Left colon (tissue), 2 donors: ENCODE measurements around the gene HNRNPUL1. TPM values are rescaled to one million over a fixed set of nuclear protein-coding genes. Genes with fewer than 3 reads are reported as not detected.
"Not testable (repeated sequence)": the region's sequence is repeated elsewhere in the genome, so short reads cannot be mapped to it uniquely, and the experiment has no call there.

ENCODE experiments used
- ATAC-seq: fragments of 200-7000 bp; cut with Tn5 transposase; one replicate; pipeline ENCODE4 v1.9.1; 2020; ENCODE audit warnings: mild to moderate bottlenecking, moderate library complexity
- DNase-seq, 2 donors: peaks; one replicate each; pipeline ENCODE4 v3.0.0-alpha.2; 2020
- intact Hi-C, 2 donors: fragments of 100-400 bp; cut with DNase I in 1 of 2; cut with micrococcal nuclease in 1 of 2; formaldehyde crosslinking; loops; one replicate each; pipeline versions ENCODE4 v1.11.2 to v1.14.0; 2022; cut with DNase I, micrococcal nuclease
- total RNA-seq, 2 donors: library from RNA; stranded (reverse); fragmentation: NEBNext Ultra II Directional; extraction: Animal tissue kit (Norgen Biotek cat#: 25700); gene quantifications; one replicate each; pipeline ENCODE4 v1.2.1, GENCODE V29; 2021
- donor health status: DM: no; HTN: no; CAD: no.
- donor health status: DM: yes; HTN: yes; CAD: no.

Gene HNRNPUL1
- total RNA-seq, 2 donors from 2014 or later: 162 to 172 TPM

DNA sequence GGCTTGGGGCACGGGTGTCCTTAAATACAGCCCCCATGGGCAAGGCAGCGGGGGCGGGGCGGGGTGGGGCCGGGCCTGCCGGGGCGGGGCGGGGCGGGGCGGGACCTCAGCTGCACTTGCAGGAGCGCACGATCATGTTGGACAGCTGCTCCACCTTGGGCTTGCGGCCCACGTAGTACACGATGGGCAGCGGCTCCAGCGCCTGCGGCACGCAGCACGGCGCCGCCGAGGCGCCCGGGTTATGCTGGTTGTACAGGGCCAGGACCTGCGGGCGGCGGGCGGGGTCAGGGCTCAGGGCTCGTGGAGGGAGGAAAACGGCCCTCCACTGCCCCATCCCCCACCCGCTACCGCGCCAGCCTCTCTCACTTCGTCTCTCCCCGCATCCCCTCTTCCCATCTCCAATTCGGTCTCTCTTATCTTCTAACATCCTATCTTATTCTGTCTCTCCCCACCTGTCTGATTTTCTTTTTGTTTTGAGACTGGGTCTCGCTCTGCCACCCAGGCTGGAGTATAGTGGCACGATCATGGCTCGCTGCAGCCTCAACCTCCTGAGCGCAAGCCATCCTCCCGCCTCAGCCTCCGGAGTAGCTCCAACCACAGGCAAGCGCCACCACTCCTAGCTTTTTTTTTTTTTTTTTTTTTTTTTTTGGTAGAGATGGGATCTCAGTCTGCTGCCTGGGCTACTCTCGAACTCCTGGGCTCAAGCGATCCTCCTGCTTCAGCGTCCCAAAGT, 66.9 kb downstream of the HNRNPUL1 start:
- intact Hi-C loops: no loop called here
- DNase-seq (no peak), ATAC-seq (no peak)

DNA sequence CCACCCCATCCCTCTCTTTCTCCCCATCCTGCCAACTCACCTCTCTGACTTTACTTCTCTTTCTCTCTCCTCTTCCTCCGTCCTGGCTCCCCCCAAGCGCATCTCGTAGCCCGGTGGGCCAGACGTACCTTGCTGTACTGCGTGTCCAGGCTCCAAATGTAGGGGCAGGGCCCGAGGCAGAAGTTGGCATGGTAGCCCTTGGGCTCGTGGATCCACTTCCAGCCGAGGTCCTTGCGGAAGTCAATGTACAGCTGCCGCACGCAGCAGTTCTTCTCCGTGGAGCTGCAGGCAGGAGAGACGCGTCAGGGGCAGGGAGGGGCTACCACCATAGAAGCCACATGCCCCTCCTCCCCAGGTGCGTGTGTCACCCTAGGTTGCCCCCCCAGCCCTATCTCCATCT, 67.8 kb downstream of the HNRNPUL1 start:
- no peak for DNase-seq
- intact Hi-C loops: no loop called here
- no peak for ATAC-seq

DNA sequence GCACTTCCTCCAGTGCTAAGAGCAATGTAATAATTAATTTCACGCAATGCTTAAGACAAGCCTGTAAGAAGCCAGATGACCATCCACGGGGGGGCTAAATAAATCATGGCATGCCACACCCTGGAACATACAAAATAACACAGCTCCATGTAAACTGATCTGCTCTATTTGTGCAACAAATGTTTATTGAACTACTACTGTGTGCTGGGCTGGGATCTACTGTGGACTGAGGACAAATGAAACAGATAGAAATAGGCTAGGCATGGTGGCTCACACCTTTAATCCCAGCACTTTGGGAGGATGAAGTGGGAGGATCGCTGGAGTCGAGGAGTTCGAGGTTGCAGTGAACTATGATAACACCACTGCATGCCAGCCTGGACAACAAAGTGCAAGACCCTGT, 68.3 kb downstream of the HNRNPUL1 start:
- DNase-seq (no peak), ATAC-seq (no peak)
- intact Hi-C loops: no loop called here

- ATAC-seq (no peak), DNase-seq (no peak)
- intact Hi-C loops: no loop called here
Observed at GRCh38 chr19:41334793-41335192, 70.6 kb downstream of the HNRNPUL1 start.

DNA sequence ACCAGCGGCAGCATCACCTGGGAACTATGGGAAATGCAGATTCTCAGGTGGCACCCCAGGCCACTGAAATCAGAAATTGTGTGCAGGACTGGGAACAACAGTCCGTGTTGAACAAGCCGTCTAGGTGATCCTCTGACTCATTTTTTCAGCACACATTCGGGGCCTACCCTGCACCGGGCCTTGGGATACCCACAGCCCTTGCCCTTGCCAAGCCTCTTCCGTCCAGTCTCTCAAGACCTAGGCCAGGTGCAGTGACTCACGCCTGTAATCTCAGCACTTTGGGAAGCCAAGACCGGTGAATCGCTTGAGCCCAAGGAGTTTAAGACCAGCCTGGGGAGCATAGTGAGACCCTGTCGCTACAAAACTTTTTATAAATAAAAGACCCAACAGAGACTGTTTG, 71.3 kb downstream of the HNRNPUL1 start:
- no peak for ATAC-seq
- no peak for DNase-seq
- intact Hi-C loops: no loop called here

- intact Hi-C loops: no loop called here
- ATAC-seq: no peak
Observed at GRCh38 chr19:41339936-41340335, 75.8 kb downstream of the HNRNPUL1 start.

GRCh38 chr19:41341669-41342490, 77.7 kb downstream of the HNRNPUL1 start:
- intact Hi-C loops: no loop called here
- ATAC-seq: peak; percentile 96
- peak in 1 of 2 donors; percentile 58 for DNase-seq

More at GRCh38 chr19:41339936-41340335, 75.8 kb downstream of the HNRNPUL1 start:
- DNase-seq: no peak

DNA sequence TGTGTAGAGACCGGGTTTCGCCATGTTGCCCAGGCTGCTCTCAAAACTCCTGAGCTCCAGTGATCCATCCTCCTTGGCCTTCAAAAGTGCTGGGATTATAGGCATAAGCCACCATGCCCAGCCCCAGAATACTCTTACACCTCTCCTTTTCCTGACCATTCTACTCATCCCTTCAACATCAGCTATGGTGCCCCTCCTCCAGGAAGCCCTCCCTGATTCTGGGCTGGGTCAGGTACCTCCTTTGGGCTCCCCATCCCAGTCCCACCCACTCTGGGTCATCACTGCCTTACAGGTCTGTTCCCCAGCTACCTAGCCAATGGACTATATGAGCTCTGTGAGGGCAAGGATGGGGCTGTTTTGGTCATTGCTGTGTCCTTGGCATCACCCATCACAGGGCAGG, 80.0 kb downstream of the HNRNPUL1 start:
- no peak for DNase-seq
- no peak for ATAC-seq
- intact Hi-C loops: no loop called here

DNA sequence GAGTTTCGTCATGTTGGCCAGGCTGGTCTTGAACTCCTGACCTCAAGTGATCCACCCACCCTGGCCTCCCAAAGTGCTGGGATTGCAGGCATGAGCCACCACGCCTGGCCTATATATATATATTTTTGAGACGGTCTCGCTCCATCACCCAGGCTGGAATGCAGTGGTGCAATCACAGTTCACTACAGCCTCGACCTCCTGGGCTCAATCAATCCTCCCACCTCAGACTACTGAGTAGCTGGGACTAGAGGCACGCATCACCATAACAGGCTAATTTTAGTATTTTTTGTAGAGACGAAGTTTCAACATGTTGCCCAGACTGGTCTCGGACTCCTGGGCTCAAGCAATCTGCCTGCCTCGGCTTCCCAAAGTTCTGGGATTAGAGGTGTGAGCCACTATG, 82.7 kb downstream of the HNRNPUL1 start:
- ATAC-seq, intact Hi-C loops, DNase-seq: not testable (repeated sequence)

- intact Hi-C loops: no loop called here
- DNase-seq: no peak
- ATAC-seq: peak; percentile 31
Observed at GRCh38 chr19:41350735-41351338, 86.7 kb downstream of the HNRNPUL1 start.

GRCh38 chr19:41351339-41352245, 87.4 kb downstream of the HNRNPUL1 start:
- ATAC-seq: peak; percentile 74
- peak; percentile 65 to 79 for DNase-seq
- intact Hi-C loops: no loop called here

DNA sequence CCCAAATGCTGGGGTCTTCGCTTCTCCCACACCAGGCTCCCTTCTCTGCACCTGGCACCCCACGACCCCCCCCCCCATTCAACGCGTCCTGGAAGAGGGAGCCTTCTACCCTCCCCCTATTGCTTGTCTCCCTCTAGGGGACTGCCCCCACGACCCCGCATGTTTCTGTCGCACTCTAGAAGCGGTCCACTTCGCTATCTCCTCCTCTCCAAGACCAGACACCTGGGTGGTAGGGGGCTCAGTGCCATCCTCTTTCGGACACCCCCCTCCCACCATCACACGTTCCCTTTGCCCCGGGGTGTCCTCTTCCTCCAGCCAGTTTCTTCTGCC, 88.1 kb downstream of the HNRNPUL1 start:
- ATAC-seq: no peak
- no peak for DNase-seq
- intact Hi-C loops: no loop called here

DNA sequence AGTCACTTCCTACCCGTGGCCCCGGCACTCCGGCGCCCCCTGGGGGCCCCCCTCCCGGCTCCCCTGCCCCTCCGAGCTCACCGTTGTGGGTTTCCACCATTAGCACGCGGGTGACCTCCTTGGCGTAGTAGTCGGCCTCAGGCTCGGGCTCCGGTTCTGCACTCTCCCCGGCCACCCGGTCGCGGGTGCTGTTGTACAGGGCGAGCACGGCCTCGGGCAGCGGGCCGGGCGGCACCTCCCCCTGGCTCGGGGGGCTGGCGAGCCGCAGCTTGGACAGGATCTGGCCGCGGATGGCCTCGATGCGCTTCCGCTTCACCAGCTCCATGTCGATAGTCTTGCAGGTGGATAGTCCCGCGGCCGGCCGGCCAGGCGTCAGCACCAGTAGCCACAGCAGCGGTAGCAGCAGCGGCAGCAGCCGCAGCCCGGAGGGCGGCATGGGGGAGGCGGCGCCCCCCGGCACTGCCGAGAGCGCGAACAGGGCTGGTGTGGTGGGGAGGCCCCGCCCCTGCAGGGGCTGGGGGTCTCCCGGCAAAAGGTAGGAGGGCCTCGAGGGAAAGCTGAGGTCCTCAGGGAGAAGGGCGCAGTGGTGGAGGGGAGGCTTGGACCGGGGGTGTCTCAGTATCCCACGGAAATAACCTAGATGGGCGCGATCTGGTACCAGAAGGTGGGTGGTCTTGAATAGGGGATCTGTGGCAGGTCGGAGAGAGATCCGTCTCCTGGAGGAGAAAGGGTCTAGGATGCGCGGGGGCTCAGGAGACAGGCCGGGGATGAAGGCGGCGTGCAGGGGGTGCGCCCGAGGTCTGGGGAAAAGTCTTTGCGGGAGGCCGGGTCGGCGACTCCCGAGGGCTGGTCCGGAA, 88.7 kb downstream of the HNRNPUL1 start:
- intact Hi-C loops: no loop called here
- peak; percentile 27 for ATAC-seq
- peak in 1 of 2 donors; percentile 78 for DNase-seq

- peak; percentile 62 for ATAC-seq
- intact Hi-C loops: no loop called here
- DNase-seq: peak; percentile 84 to 88
Observed at GRCh38 chr19:41353466-41354342, 89.5 kb downstream of the HNRNPUL1 start, which contains the start of gene TGFB1. TGFB1 (minus strand) TSS chr19:41353922; CDS start chr19:41353044, 878 bp downstream.

- DNase-seq (peak in 1 of 2 donors; percentile 33), ATAC-seq (no peak)
- intact Hi-C loops: no loop called here
Observed at GRCh38 chr19:41354343-41354953, 90.3 kb downstream of the HNRNPUL1 start.

DNA sequence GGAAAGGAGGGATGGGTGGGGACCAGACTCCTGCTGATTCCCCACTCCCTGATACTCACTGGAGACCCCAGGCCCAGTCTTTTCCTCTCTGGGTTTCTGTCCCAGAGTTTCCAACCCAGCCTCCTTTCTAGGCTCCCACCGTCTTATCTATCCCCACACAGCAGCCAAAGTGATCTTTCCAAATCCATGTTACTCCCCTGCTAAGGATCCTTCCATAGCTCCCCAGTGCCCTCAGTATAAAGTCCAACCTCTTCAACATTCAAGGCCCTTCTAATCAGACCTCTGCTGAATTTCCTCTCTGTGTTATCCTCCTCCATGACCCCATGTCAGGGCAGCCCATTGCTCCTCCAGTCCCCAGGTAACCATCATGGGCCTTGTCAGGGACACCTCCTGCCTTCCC, 90.9 kb downstream of the HNRNPUL1 start:
- ATAC-seq (no peak), DNase-seq (no peak)
- intact Hi-C loops: no loop called here

GRCh38 chr19:41355802-41356201, 91.6 kb downstream of the HNRNPUL1 start:
- intact Hi-C loops: no loop called here
- DNase-seq: no peak
- no peak for ATAC-seq
